Keratinocyte (primary cell): ENCODE data around the gene ANKRD2. TPM values are rescaled to one million over a fixed set of nuclear protein-coding genes. Genes with fewer than 3 reads are reported as not detected.

Experiments used
- DNase-seq: peaks from one replicate; pipeline ENCODE4 v3.0.0-alpha.2; 2011; ENCODE audit warnings: low read depth, missing footprints, low spot score
- FAIRE-seq: peaks from 2 replicates; lab custom pipeline; 2011; peaks lifted over from hg19 to GRCh38; lab: Jason Lieb, UNC
- H2AFZ ChIP-seq: 2 replicates; pipeline ENCODE4 v1.6.0; 2012; ENCODE audit warnings: low read length, control low read depth, inconsistent platforms; ENCODE audit not compliant: control insufficient read depth
- H3K27ac ChIP-seq: 2 replicates; pipeline ENCODE4 v1.5.1; 2011; ENCODE audit warnings: low read length; ENCODE audit not compliant: control insufficient read depth, insufficient read depth
- H3K27me3 ChIP-seq: 3 replicates; pipeline ENCODE4 v1.6.0; 2011; ENCODE audit warnings: low read length; ENCODE audit not compliant: control insufficient read depth, insufficient read depth; ENCODE audit errors: extremely low read depth
- H3K36me3 ChIP-seq, 2 experiments: 2 replicates in 1 of 2; 3 replicates in 1 of 2; pipeline ENCODE4 v1.5.1; 2011; ENCODE audit warnings: low read length in 2 of 2, mild to moderate bottlenecking in 1 of 2; ENCODE audit not compliant: control insufficient read depth in 2 of 2, insufficient read depth in 2 of 2; ENCODE audit errors: extremely low read depth in 1 of 2
- H3K4me1 ChIP-seq: 3 replicates; pipeline ENCODE4 v1.5.1; 2011; ENCODE audit warnings: low read length; ENCODE audit not compliant: control insufficient read depth, insufficient read depth; ENCODE audit errors: extremely low read depth
- H3K4me2 ChIP-seq: 3 replicates; pipeline ENCODE4 v1.6.0; 2011; ENCODE audit warnings: low read depth, low read length; ENCODE audit not compliant: control insufficient read depth, insufficient read depth; ENCODE audit errors: extremely low read depth
- H3K4me3 ChIP-seq, 3 experiments: fragments of 200-600 bp in 1 of 3; sonication (generic) in 1 of 3; 2 replicates in 2 of 3; 3 replicates in 1 of 3; pipeline ENCODE4 v1.5.1; 2011 to 2016; ENCODE audit warnings: low read length in 3 of 3, mild to moderate bottlenecking in 3 of 3, control low read depth in 2 of 3, inconsistent platforms in 1 of 3, low read depth in 1 of 3, mixed read lengths in 1 of 3, mixed run types in 1 of 3, moderate library complexity in 1 of 3; ENCODE audit not compliant: control insufficient read depth in 2 of 3, insufficient read depth in 2 of 3; ENCODE audit errors: extremely low read depth in 1 of 3
- H3K79me2 ChIP-seq: 2 replicates; pipeline ENCODE4 v1.6.0; 2012; ENCODE audit warnings: low read length; ENCODE audit not compliant: control insufficient read depth, insufficient read depth
- H3K9ac ChIP-seq: 3 replicates; pipeline ENCODE4 v1.6.0; 2011; ENCODE audit warnings: low read length; ENCODE audit not compliant: control insufficient read depth, insufficient read depth; ENCODE audit errors: extremely low read depth
- H3K9me1 ChIP-seq: 3 replicates; pipeline ENCODE4 v1.6.0; 2011; ENCODE audit warnings: low read length; ENCODE audit not compliant: control insufficient read depth, insufficient read depth; ENCODE audit errors: extremely low read depth
- H3K9me3 ChIP-seq: 2 replicates; pipeline ENCODE4 v1.5.1; 2012; ENCODE audit warnings: low read depth, low read length; ENCODE audit not compliant: control insufficient read depth
- H4K20me1 ChIP-seq: 3 replicates; pipeline ENCODE4 v1.6.0; 2011; ENCODE audit warnings: low read length; ENCODE audit not compliant: control insufficient read depth, insufficient read depth; ENCODE audit errors: extremely low read depth
- CTCF ChIP-seq, 3 experiments: IDR thresholded peaks in 1 of 3; conservative IDR thresholded peaks in 1 of 3; optimal IDR thresholded peaks in 1 of 3; 2 replicates in 2 of 3; 3 replicates in 1 of 3; pipeline versions ENCODE3 to v1.5.1; 2011; ENCODE audit warnings: low read length in 3 of 3, mild to moderate bottlenecking in 3 of 3, moderate library complexity in 2 of 3, control low read depth in 1 of 3, inconsistent platforms in 1 of 3; ENCODE audit not compliant: insufficient read depth in 2 of 3; ENCODE audit errors: extremely low read depth in 1 of 3
- EZH2 ChIP-seq: IDR thresholded peaks from one replicate; pipeline ENCODE4 v1.6.1; 2012; ENCODE audit warnings: inconsistent platforms, mild to moderate bottlenecking, low read length, moderate library complexity
- dilution Hi-C: fragments of 300-500 bp; cut with MboI; formaldehyde crosslinking; loops from one replicate; pipeline ENCODE4 v1.7.0; 2020; ENCODE audit warnings: low sequenced_read_pairs; ENCODE audit not compliant: extremely low pct_ligation_motif_present
- polyA plus RNA-seq, 5 experiments: library from polyadenylated mRNA; depleted of rRNA in 3 of 5; stranded (reverse) in 3 of 5; stranded (forward) in 1 of 5; unstranded in 1 of 5; fragments of >200 nt; gene quantifications; 1 replicate in 1 of 5; 2 replicates in 3 of 5; 3 replicates in 1 of 5; pipeline versions ENCODE4 v1.2.1 to v1.2.3, GENCODE V29; 2011 to 2012; ENCODE audit warnings: missing spikeins in 2 of 5, low read depth in 1 of 5, low replicate concordance in 1 of 5

The ANKRD2 gene
- polyA plus RNA-seq, 1 donor (not counting 4 experiments of a cell fraction or from before 2014, with no cell fraction given) = 0.38 TPM

- Histone ChIP-seq H3K9me1 (no peaks in the 10 kb centered on the region), H3K4me3 (no peak overlapping the region)
- no peak for FAIRE-seq
Measured at GRCh38 chr10:97618285-97618684, 45.7 kb downstream of the ANKRD2 start.

GRCh38 chr10:97618733-97619132 lies 46.2 kb downstream of the ANKRD2 start:
- TF ChIP-seq EZH2 (no peak), CTCF (optimal IDR thresholded peaks at IDR 0.05 in 1 of 3, IDR thresholded peaks at IDR 0.05 in 1 of 3, conservative IDR thresholded peaks at IDR 0.05 in 1 of 3; ENCODE audit: extremely low read depth in 1 of 3, insufficient read depth in 2 of 3, low read length in 3 of 3) (no peak)
- H3K27me3 ChIP-seq = no peaks in the 10 kb centered on the region
- H3K9ac ChIP-seq = no peak overlapping the region
- H3K4me3 ChIP-seq = no peak overlapping the region
- H3K9me1 ChIP-seq = no peaks in the 10 kb centered on the region
- dilution Hi-C loops = no loop called here
- H2AFZ ChIP-seq = no peak overlapping the region
- no peak overlapping the region for H3K27ac ChIP-seq
- no peaks in the 10 kb centered on the region for H4K20me1 ChIP-seq
- H3K36me3 ChIP-seq = no peaks in the 10 kb centered on the region
- H3K9me3 ChIP-seq = no peaks in the 10 kb centered on the region
- no peak for FAIRE-seq
- H3K4me1 ChIP-seq = no peaks in the 10 kb centered on the region
- DNase-seq = no peak
- H3K4me2 ChIP-seq = no peak overlapping the region
- no peaks in the 10 kb centered on the region for H3K79me2 ChIP-seq

More at GRCh38 chr10:97618285-97618684, 45.7 kb downstream of the ANKRD2 start:
- H3K27me3 ChIP-seq = no peaks in the 10 kb centered on the region
- no peak overlapping the region for H3K9ac ChIP-seq
- H3K4me1 ChIP-seq = no peaks in the 10 kb centered on the region
- H3K4me2 ChIP-seq = no peak overlapping the region
- no peak overlapping the region for H2AFZ ChIP-seq
- no peaks in the 10 kb centered on the region for H3K9me3 ChIP-seq
- H3K79me2 ChIP-seq = no peaks in the 10 kb centered on the region
- H4K20me1 ChIP-seq = no peaks in the 10 kb centered on the region
- no peak for TF ChIP-seq CTCF (optimal IDR thresholded peaks at IDR 0.05 in 1 of 3, IDR thresholded peaks at IDR 0.05 in 1 of 3, conservative IDR thresholded peaks at IDR 0.05 in 1 of 3; ENCODE audit: extremely low read depth in 1 of 3, insufficient read depth in 2 of 3, low read length in 3 of 3)
- no peak for TF ChIP-seq EZH2
- no peak overlapping the region for H3K27ac ChIP-seq
- no peaks in the 10 kb centered on the region for H3K36me3 ChIP-seq
- no peak for DNase-seq
- dilution Hi-C loops = no loop called here
